ENCODE results near the gene CFD. TPM values are rescaled to one million over a fixed set of nuclear protein-coding genes. Genes with fewer than 3 reads are reported as not detected.

Gene CFD
- total and polyA plus RNA-seq, 5 donors: 221 to 869 (median 388) TPM

GRCh38 chr19:867855-868457 lies 8.5 kb downstream of the CFD start:
- H3K27me3 ChIP-seq (ENCODE audit: control insufficient read depth, insufficient read depth): no peaks in the 10 kb centered on the region
- H3K27ac ChIP-seq (ENCODE audit: low read length): no peak overlapping the region
- no peaks in the 10 kb centered on the region for H3K4me1 ChIP-seq (ENCODE audit: control insufficient read depth, insufficient read depth, low read length)
- ATAC-seq (no peak), DNase-seq (peak in 1 of 3 donors; percentile 61)
- H3K9me3 ChIP-seq (ENCODE audit: control insufficient read depth, low read length): no peaks in the 10 kb centered on the region
- intact Hi-C loops (cut with DNase I): loop anchor here in 2 of 4 donors (10.0 kb wide), 1 partner anchor 47 kb away; the partner anchor contains the start of genes KISS1R (in 2 of the 2) and R3HDM4 (in 2 of the 2)
- WGBS: 92% methylated on average over 39 of the region's 39 CpGs
- H3K4me3 ChIP-seq (ENCODE audit: low read length): no peak overlapping the region

GRCh38 chr19:868458-869244 lies 9.2 kb downstream of the CFD start:
- Histone ChIP-seq H3K9me3 (ENCODE audit: control insufficient read depth, low read length) (no peaks in the 10 kb centered on the region), H3K27me3 (ENCODE audit: control insufficient read depth, insufficient read depth) (no peaks in the 10 kb centered on the region), H3K4me1 (ENCODE audit: control insufficient read depth, insufficient read depth, low read length) (no peaks in the 10 kb centered on the region), H3K4me3 (ENCODE audit: low read length) (no peak overlapping the region), H3K27ac (ENCODE audit: low read length) (no peak overlapping the region)
- DNase-seq: peak in 1 of 3 donors; percentile 65
- intact Hi-C loops (cut with DNase I): loop anchor here in 2 of 4 donors (10.0 kb wide), 1 partner anchor 46 kb away; the partner anchor contains the start of genes KISS1R (in 2 of the 2) and R3HDM4 (in 2 of the 2)
- peak; percentile 0 to 1 for ATAC-seq
- 92% methylated on average over 34 of the region's 34 CpGs for WGBS

DNA sequence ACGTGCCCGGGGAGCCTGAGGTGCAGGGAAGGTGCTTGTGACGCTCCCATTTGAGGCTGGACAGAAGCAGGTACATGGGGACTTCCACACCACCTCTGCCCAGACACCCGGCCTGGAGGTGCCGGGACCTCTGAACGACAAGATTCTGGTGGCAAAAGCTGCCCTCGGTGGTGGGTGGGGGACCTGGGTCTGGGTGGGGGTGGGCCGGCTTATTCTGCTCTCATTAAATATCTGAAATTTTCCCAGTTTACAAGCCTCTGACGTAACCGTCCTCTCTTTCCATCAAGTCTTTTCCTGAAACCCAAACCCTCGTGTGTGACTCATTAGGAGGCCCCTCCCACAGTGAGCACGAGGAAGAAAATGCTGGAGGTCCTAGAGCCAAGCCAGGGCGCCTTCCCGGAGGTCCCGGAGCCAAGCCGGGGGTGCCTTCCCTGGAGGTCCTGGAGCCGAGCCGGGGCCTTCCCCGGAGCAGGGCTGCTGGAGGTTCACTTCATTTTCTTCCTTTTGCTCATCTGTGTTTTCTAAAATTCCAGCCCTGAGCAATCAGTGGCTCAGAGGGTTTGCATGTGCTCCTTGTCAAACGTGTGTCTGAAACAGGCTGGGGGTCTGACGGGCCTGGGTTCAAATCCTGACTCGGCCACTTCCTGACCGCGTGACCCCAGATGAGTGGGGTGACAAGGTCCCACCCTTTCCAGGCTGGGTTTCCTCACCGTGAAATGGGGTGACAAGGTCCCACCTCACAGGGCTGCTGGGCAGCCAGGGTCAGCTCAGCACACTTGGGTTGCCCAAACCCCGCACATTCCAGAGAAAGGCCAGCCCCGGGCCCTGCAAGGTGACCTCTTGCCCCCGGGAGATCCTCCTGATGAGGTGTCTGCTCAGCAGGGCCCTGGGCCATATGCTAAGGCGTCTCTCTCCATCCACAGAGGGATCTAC lies 10.0 kb downstream of the CFD start:
- H3K27ac ChIP-seq (ENCODE audit: low read length): no peak overlapping the region
- no peak overlapping the region for H3K4me3 ChIP-seq (ENCODE audit: low read length)
- no peaks in the 10 kb centered on the region for H3K9me3 ChIP-seq (ENCODE audit: control insufficient read depth, low read length)
- WGBS: 67% methylated on average over 29 of the region's 29 CpGs
- H3K27me3 ChIP-seq (ENCODE audit: control insufficient read depth, insufficient read depth): no peaks in the 10 kb centered on the region
- peak; percentile 39 to 53 for ATAC-seq
- H3K4me1 ChIP-seq (ENCODE audit: control insufficient read depth, insufficient read depth, low read length): no peaks in the 10 kb centered on the region
- DNase-seq: peak; percentile 83 to 89 (median 87)
- intact Hi-C loops (cut with DNase I): loop anchor here in 2 of 4 donors (10.0 kb wide), 1 partner anchor 45 kb away; the partner anchor contains the start of genes KISS1R (in 2 of the 2) and R3HDM4 (in 2 of the 2)

GRCh38 chr19:870314-870713 lies 10.8 kb downstream of the CFD start:
- intact Hi-C loops (cut with DNase I): no loop called here
- Histone ChIP-seq H3K4me1 (ENCODE audit: control insufficient read depth, insufficient read depth, low read length) (no peaks in the 10 kb centered on the region), H3K9me3 (ENCODE audit: control insufficient read depth, low read length) (no peaks in the 10 kb centered on the region), H3K27me3 (ENCODE audit: control insufficient read depth, insufficient read depth) (no peaks in the 10 kb centered on the region), H3K4me3 (ENCODE audit: low read length) (no peak overlapping the region), H3K27ac (ENCODE audit: low read length) (no peak overlapping the region)
- DNase-seq (no peak), ATAC-seq (no peak)
- 92% methylated on average over 8 of the region's 8 CpGs for WGBS

GRCh38 chr19:870963-871401 lies 11.5 kb downstream of the CFD start:
- H3K27me3 ChIP-seq (ENCODE audit: control insufficient read depth, insufficient read depth): no peaks in the 10 kb centered on the region
- no peaks in the 10 kb centered on the region for H3K4me1 ChIP-seq (ENCODE audit: control insufficient read depth, insufficient read depth, low read length)
- DNase-seq (peak; percentile 77 to 93 (median 89)), ATAC-seq (peak; percentile 4 to 7)
- 67% methylated on average over 28 of the region's 28 CpGs for WGBS
- intact Hi-C loops (cut with DNase I): no loop called here
- H3K9me3 ChIP-seq (ENCODE audit: control insufficient read depth, low read length): no peaks in the 10 kb centered on the region
- no peak overlapping the region for H3K4me3 ChIP-seq (ENCODE audit: low read length)
- H3K27ac ChIP-seq (ENCODE audit: low read length): no peak overlapping the region

- no peaks in the 10 kb centered on the region for H3K4me1 ChIP-seq (ENCODE audit: control insufficient read depth, insufficient read depth, low read length)
- no peak overlapping the region for H3K27ac ChIP-seq (ENCODE audit: low read length)
- DNase-seq: peak in 1 of 3 donors; percentile 69
- H3K4me3 ChIP-seq (ENCODE audit: low read length): no peak overlapping the region
- H3K9me3 ChIP-seq (ENCODE audit: control insufficient read depth, low read length): no peaks in the 10 kb centered on the region
- 91% methylated on average over 23 of the region's 33 CpGs for WGBS
- no peak for ATAC-seq
- intact Hi-C loops (cut with DNase I): loop anchor here in 1 of 4 donors (2.0 kb wide), 1 partner anchor 43 kb away; no protein-coding TSS in a partner anchor
- no peaks in the 10 kb centered on the region for H3K27me3 ChIP-seq (ENCODE audit: control insufficient read depth, insufficient read depth)
Observed at GRCh38 chr19:871446-872265, 12.2 kb downstream of the CFD start.

DNA sequence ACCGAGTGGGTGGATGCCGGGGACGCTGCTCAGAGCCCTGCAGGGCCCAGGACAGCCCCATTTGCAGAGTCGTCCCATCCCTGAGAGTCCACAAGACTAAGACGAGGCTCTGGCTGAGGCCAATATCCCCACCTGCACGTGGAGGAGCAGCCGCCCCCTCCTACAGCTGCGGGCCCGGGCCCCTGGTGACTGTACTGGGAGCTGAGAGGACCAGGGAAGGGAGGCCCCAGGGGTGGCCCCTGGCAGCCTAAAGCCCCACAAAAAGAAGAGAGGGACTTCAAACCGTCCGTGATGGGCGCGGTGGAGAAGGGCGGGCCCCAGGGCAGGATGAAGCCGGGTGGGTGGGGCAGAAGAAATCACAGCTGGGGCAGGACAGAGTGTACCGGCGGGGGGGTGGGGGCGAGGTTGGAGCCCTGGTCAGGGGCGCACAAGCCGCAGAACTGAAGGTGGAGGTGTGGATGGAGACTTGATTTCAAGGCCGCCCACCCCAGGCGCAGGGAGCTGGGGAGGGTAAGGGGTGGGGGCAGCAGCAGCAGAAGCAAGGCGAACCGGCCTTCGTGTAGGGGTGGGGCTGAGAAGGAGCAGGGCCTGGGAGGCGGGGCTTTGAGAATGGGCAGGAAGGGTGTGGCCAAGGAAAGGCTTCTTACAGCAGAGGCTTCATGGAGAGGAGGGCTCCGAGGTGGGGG lies 12.9 kb downstream of the CFD start:
- ATAC-seq (peak; percentile 41), DNase-seq (peak; percentile 69 to 91 (median 81))
- H3K27me3 ChIP-seq (ENCODE audit: control insufficient read depth, insufficient read depth): no peaks in the 10 kb centered on the region
- no peaks in the 10 kb centered on the region for H3K4me1 ChIP-seq (ENCODE audit: control insufficient read depth, insufficient read depth, low read length)
- intact Hi-C loops (cut with DNase I): loop anchor here in 1 of 4 donors (2.0 kb wide), 1 partner anchor 42 kb away; no protein-coding TSS in a partner anchor
- H3K9me3 ChIP-seq (ENCODE audit: control insufficient read depth, low read length): no peaks in the 10 kb centered on the region
- 80% methylated on average over 27 of the region's 27 CpGs for WGBS
- H3K4me3 ChIP-seq (ENCODE audit: low read length): no peak overlapping the region
- no peak overlapping the region for H3K27ac ChIP-seq (ENCODE audit: low read length)

DNA sequence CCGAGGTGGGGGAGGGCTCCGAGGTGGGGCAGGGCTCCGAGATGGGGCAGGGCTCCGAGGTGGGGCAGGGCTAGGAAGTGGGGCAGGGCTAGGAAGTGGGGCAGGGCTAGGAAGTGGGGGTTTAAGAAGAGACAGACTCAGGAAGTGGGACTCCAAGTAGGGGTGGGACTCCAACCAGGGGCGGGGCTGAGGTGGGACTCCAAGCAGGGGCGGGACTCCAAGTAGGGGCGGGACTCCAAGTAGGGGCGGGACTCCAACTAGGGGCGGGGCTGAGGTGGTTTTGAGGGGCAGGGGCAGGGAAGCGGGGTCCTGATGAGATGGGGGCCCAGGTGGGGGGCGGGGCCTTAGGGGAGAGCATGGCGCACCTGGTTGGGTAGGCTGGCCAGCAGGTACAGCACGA lies 13.6 kb downstream of the CFD start:
- H3K4me3 ChIP-seq (ENCODE audit: low read length): no peak overlapping the region
- H3K4me1 ChIP-seq (ENCODE audit: control insufficient read depth, insufficient read depth, low read length): no peaks in the 10 kb centered on the region
- no peaks in the 10 kb centered on the region for H3K9me3 ChIP-seq (ENCODE audit: control insufficient read depth, low read length)
- DNase-seq: peak in 1 of 3 donors; percentile 82
- 91% methylated on average over 13 of the region's 13 CpGs for whole genome bisulfite sequencing
- intact Hi-C loops (cut with DNase I): loop anchor here in 1 of 4 donors (2.0 kb wide), 1 partner anchor 42 kb away; no protein-coding TSS in a partner anchor
- no peak overlapping the region for H3K27ac ChIP-seq (ENCODE audit: low read length)
- H3K27me3 ChIP-seq (ENCODE audit: control insufficient read depth, insufficient read depth): no peaks in the 10 kb centered on the region
- ATAC-seq: peak in 1 of 2 donors; percentile 7

GRCh38 chr19:873561-874041 lies 14.1 kb downstream of the CFD start:
- ATAC-seq (no peak), DNase-seq (peak in 2 of 3 donors; percentile 15 to 63)
- H3K27me3 ChIP-seq (ENCODE audit: control insufficient read depth, insufficient read depth): no peaks in the 10 kb centered on the region
- intact Hi-C loops (cut with DNase I): loop anchor here in 1 of 4 donors (2.0 kb wide), 1 partner anchor 41 kb away; no protein-coding TSS in a partner anchor
- 96% methylated on average over 22 of the region's 22 CpGs for WGBS
- H3K4me1 ChIP-seq (ENCODE audit: control insufficient read depth, insufficient read depth, low read length): no peaks in the 10 kb centered on the region
- H3K9me3 ChIP-seq (ENCODE audit: control insufficient read depth, low read length): no peaks in the 10 kb centered on the region
- no peak overlapping the region for H3K27ac ChIP-seq (ENCODE audit: low read length)
- H3K4me3 ChIP-seq (ENCODE audit: low read length): no peak overlapping the region

Data from right cardiac atrium (tissue), 5 donors.